ENCODE data around the gene KIF22. TPM values are rescaled to one million over a fixed set of nuclear protein-coding genes. Genes with fewer than 3 reads are reported as not detected.
A peak's percentile ranks its signal among the peaks of the same experiment; 100 is the strongest.

KIF22 gene
- total RNA-seq, 1 donor: 45.3 TPM

GRCh38 chr16:29794231-29794710, 3.7 kb downstream of the KIF22 start:
- no peak overlapping the region for H3K4me3 ChIP-seq (ENCODE audit: low read depth, low read length)
- no peak for DNase-seq (ENCODE audit: low read depth)
- TF ChIP-seq CTCF (IDR thresholded peaks at IDR 0.05; ENCODE audit: insufficient read depth, low read depth, low read length): no peak

- no peak for DNase-seq (ENCODE audit: low read depth)
- no peak overlapping the region for H3K4me3 ChIP-seq (ENCODE audit: low read depth, low read length)
- no peak for TF ChIP-seq CTCF (IDR thresholded peaks at IDR 0.05; ENCODE audit: insufficient read depth, low read depth, low read length)
These were observed 11.9 kb downstream of the KIF22 start for GRCh38 chr16:29802416-29802935.

GRCh38 chr16:29804020-29804419, 13.5 kb downstream of the KIF22 start:
- DNase-seq (ENCODE audit: low read depth): no peak
- no peak for TF ChIP-seq CTCF (IDR thresholded peaks at IDR 0.05; ENCODE audit: insufficient read depth, low read depth, low read length)
- no peak overlapping the region for H3K4me3 ChIP-seq (ENCODE audit: low read depth, low read length)

- TF ChIP-seq CTCF (IDR thresholded peaks at IDR 0.05; ENCODE audit: insufficient read depth, low read depth, low read length): no peak
- DNase-seq (ENCODE audit: low read depth): no peak
- peak overlapping the region; percentile 78 for H3K4me3 ChIP-seq (ENCODE audit: low read depth, low read length)
These were observed 14.1 kb downstream of the KIF22 start for GRCh38 chr16:29804455-29805231.

GRCh38 chr16:29805232-29806098, 14.9 kb downstream of the KIF22 start:
- peak; percentile 98 for DNase-seq (ENCODE audit: low read depth)
- no peak for TF ChIP-seq CTCF (IDR thresholded peaks at IDR 0.05; ENCODE audit: insufficient read depth, low read depth, low read length)
- H3K4me3 ChIP-seq (ENCODE audit: low read depth, low read length): peak overlapping the region; percentile 78

- DNase-seq (ENCODE audit: low read depth): peak; percentile 93
- TF ChIP-seq CTCF (IDR thresholded peaks at IDR 0.05; ENCODE audit: insufficient read depth, low read depth, low read length): no peak
- H3K4me3 ChIP-seq (ENCODE audit: low read depth, low read length): peak within 1 kb of the TSS; percentile 78
These were observed 15.6 kb downstream of the KIF22 start, which contains the start of gene MAZ for GRCh38 chr16:29806099-29806579. MAZ (plus strand) TSS chr16:29806529; CDS start chr16:29806702, 173 bp downstream.

Data from fibroblast of villous mesenchyme (primary cell).